IPS DF 19.7 (cell line): Measurements from ENCODE around the gene NCOA1.
"Not testable (repeated sequence)": the region's sequence is repeated elsewhere in the genome, so short reads cannot be mapped to it uniquely, and the experiment has no call there.

ENCODE experiments used
- DNase-seq: peaks from one replicate; pipeline ENCODE4 v3.0.0-alpha.2; 2013; ENCODE audit warnings: low read depth, low spot score

The NCOA1 gene

DNA sequence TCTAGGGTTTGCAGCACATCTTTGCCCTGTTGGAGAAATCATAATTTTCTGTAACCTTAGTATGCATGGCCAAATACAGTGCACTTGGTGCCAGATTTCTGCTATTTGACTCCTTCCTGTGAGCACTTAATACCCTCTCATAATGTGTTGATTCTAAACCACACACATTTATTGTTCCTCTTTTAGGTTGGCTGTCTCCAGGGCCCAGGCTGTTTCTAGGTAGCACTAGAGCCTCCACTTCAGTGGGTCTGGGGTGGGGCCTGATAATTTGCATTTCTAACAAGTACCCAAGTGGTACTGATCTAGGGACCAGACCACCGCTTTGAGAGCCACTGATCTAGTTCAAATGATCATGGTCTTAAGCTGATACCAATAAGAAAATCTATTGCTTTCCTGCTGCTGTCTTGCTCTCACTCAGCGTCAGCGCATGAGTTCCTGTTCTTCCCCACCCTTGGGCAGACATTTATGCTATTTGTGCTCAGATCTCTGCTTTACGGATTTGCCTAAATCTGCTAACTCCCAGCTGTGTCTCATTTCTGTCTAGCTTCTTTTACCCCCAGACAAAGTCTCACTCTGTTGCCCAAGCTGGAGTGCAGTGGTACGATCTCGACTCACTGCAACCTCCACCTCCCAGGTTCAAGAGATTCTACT, 294.7 kb downstream of the NCOA1 start:
- no peak for DNase-seq

DNA sequence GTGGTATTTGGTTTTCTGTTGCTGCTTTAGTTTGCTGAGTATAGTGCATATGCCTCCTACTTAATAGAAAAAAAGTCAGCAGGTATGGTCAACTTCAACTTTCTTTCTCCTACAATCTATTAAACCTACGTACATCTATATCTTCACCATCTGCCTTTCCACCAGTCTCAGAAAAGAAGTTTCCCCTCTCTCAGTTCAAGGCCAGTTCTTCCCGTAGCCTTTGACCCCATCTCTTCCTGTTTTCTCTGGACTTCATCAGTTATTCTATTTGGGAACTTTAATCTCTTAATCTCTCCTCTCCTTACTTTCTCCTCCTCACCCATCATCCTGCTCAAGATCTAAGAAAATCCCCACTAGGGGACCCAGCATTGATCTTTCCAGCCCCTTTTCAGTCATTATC, 296.5 kb downstream of the NCOA1 start:
- DNase-seq = no peak

DNA sequence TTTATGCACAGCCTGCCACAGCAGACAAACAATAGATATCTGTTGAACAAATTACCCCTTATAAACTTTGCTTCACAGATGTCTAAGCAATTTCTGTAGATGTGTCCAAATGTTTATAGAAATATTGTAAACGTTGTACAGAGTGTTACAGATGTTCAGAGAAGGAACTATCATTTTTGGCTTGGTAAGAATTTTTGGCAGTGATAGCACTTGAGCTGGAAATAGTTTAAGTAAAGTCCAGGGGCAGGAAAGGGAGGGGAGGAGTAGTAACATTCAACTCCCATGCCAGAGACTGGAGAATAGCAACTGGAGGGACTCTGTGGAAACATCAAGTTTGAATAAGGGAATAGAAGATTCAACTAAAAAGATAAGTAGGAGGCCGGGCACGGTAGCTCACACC, 297.8 kb downstream of the NCOA1 start:
- no peak for DNase-seq

GRCh38 chr2:24791452-24791851, 300.4 kb downstream of the NCOA1 start:
- no peak for DNase-seq

DNA sequence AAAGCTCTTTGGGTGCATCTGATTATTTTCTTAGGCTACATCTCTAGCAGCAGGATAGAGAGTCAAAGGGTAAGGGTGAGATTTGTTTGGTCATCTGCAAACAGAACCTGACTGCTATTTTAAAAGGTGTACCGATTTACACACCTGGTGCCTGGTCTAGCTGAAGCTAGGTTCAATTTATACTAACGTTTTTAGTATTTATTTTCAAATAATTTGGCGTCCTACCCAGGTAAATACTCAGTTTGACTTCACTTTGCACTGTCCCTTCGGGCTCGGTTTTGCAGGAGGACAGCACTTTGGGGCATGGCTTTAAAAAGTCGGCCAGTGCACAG, 301.5 kb downstream of the NCOA1 start:
- DNase-seq = no peak

- DNase-seq = peak; percentile 88
Observed at GRCh38 chr2:24792874-24793760, 302.1 kb downstream of the NCOA1 start, which contains the start of the genes CENPO and PTRHD1. Gene CENPO (plus strand): TSS chr2:24793425. CDS start chr2:24793920, 495 bp downstream. Gene PTRHD1 (minus strand): TSS chr2:24793391. CDS start chr2:24793377, 14 bp downstream.

GRCh38 chr2:24793761-24794435, 302.8 kb downstream of the NCOA1 start:
- no peak for DNase-seq

DNA sequence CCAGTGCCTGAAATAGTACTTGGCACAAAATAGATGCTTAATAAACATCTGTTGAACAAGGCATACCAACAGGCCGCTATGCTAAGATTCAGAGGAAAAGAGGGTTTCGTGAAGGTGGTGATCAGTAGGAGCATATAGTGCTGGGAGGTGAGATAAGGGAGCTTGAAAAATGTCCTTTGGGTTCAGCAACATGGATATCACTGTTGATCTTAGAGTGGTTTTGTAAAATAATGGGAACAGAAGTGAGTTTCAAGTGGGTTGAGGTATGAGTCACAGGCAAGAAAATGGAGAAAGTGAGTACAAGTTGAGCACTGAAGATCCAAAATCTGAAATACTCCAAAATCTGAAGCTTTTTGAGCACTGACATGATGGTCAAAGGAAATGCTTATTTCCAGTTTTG, 306.6 kb downstream of the NCOA1 start:
- no peak for DNase-seq

GRCh38 chr2:24800487-24800886, 309.4 kb downstream of the NCOA1 start:
- DNase-seq = not testable (repeated sequence)

DNA sequence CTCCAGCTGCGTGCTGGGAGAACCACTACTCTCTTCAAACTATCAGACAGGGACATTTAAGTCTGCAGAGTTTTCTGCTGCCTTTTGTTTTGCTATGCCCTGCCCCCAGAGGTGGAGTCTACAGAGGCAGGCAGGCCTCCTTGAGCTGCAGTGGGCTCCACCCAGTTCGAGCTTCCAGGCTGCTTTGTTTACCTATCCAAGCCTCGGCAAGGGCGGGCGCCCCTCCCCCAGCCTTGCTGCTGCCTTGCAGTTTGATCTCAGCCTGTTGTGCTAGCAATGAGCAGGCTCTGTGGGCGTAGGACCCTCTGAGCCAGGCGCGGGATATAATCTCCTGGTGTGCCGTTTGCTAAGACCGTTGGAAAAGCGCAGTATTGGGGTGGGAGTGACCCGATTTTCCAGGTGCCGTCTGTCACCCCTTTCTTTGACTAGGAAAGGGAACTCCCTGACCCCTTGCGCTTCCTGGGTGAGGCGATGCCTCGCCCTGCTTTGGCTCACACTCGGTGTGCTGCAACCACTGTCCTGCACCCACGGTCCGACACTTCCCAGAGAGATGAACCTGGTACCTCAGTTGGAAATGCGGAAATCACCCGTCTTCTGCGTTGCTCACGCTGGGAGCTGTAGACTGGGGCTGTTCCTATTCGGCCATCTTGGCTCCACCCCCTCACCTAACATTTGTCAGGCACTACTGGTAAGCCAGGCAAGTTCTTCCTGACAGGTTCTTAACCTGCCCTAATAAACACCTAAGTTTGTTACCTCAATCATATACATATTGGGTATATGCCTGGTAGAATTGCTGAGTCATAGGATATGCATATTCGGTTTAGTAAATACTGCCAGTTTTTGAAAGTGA, 315.0 kb downstream of the NCOA1 start:
- not testable (repeated sequence) for DNase-seq

- no peak for DNase-seq
Observed at GRCh38 chr2:24806661-24807036, 315.6 kb downstream of the NCOA1 start.

DNA sequence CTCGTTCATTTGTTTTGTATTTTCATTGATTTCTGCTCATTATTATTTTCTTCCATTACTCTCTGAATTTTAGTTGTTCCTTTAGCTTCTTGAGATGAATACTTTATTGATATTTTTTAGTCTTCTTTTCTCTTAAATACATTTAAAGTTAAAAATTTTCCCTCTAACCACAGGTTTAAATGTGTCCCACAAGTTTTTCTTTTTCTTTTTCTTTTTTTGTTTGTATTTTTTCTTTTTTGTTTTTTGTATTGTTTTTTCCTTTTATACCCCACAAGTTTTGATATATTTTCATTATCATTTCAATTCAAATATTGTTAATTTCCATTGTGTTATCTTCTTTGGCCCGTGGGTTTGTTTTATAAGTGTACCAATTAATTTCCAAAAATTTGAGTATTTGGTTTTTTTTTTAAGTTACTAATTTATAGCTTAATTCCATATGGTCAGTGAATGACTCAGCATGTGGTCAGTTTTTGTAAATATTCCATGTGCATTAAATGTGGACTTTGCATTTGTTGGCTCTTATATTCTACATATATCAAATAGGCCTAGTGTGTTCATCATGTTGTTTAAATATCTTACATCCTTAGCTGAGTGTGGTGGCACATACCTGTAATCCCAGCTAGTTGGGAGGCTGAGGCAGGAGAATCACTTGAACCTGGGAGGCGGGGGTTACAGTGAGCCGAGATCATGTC, 318.4 kb downstream of the NCOA1 start:
- DNase-seq = no peak

GRCh38 chr2:24813691-24814137, 322.7 kb downstream of the NCOA1 start:
- no peak for DNase-seq

DNA sequence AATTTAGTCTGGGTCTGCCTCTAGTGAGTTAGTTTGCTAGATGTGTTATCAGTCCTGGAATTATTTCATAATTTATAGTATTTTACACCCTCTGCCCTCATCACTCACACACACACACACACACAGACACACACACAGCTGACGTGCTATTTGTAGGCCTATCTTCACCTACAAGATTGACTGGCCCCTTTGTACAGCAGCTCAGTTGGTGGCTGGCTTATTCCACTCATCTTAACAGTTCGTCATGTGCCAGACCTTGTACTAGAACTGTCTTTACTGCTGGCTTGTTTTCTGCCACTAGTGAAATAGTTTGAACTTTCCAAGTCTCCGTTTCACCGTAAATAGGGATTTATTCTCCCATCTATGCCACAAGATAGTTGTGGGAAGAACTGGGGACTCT, 323.5 kb downstream of the NCOA1 start:
- DNase-seq = no peak

DNA sequence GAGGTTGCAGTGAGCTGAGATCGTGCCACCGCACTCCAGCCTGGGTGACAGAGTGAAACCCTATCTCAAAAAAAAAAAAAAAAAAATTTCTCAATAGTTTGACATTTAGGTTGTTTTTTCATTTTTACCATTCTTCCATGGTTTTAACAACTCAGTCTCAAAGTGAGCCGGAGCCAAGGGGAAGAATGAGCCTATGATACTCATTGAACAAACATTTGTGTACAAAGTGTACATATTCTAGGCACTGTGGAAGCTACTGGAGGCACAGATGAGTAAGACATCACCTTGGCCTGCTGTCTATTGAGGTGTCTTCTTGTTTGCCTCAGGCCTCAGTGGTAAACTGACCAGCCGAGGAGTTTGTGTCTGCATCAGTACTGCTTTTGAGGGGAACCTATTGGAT, 324.1 kb downstream of the NCOA1 start:
- no peak for DNase-seq

GRCh38 chr2:24816404-24816803, 325.4 kb downstream of the NCOA1 start:
- DNase-seq = no peak

- DNase-seq = no peak
Observed at GRCh38 chr2:24816884-24817283, 325.8 kb downstream of the NCOA1 start.

- no peak for DNase-seq
Observed at GRCh38 chr2:24818721-24819167, 327.7 kb downstream of the NCOA1 start.

- DNase-seq = no peak
Observed at GRCh38 chr2:24819442-24820174, 328.6 kb downstream of the NCOA1 start.

- no peak for DNase-seq
Observed at GRCh38 chr2:24820175-24820513, 329.1 kb downstream of the NCOA1 start.
